GM03348 (cell line): ENCODE results near the gene NR2C1.
"Not testable (repeated sequence)": the region's sequence is repeated elsewhere in the genome, so short reads cannot be mapped to it uniquely, and the experiment has no call there.

Source experiments
- DNase-seq: peaks from one replicate; pipeline ENCODE4 v3.0.0; 2012; ENCODE audit warnings: low spot score

The NR2C1 gene

DNA sequence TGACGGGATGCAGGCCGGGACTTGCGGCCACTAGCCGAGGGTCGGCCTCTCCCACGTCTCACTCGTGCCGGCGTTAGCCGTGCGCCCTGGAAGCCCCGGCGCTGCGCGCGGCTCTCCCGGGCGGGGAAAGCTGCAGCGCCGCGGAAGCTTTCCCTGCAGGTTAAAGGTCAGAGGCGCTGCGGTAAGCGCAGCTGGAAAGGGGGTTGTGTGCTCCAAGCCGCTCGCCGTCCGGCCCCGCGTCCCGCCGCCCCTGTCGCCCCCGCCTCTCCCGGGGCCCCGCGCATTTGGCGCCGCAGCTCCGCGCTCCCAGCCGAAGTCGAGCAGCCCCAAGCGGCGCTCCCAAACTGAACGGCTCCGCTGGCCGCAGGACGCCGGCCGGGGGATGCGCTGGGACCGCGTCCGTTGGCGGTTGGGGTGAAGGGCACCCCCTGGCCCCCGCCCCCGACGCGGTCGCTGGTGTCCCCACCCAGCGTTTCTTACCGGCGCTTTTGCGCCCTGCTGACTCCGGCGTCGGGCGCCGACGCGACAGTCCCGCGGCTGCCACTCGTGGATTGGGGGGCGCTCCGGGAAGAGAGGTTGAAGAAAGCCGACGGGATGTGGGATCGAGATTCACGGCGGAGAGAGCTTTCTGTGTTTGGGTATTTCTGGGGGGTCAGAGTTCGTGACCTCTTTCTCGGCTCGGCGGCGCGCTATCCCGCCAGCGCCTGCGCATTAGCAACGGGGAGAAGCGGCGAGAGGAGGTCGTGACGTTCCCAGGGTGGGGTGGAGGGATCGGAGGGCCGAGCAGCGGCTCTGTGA is at the start of gene NR2C1:
Gene NR2C1 (minus strand): TSS at position 719 of the 798 bp plus-strand sequence. CDS start 6,234 bp downstream, outside the sequence.
- DNase-seq, result peak; percentile 99

DNA sequence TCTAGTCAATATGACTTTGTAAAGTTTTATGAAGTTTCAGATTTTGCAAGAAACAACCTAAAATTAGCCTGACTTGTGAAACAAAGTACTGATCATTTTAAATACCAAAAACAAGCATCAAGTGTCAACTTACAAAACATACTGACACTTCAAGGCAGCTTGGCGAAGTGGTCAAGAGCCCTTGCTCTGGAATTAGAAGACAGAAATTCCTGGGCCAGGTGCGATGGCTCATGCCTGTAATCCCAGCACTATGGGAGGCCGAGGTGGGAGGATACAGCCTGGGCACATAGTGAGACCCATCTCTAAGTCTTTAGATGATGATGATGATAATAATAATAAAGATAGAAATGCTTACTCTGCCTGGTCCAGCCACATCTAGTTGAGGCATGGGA is 45.4 kb upstream of the NR2C1 start:
- no peak for DNase-seq

DNA sequence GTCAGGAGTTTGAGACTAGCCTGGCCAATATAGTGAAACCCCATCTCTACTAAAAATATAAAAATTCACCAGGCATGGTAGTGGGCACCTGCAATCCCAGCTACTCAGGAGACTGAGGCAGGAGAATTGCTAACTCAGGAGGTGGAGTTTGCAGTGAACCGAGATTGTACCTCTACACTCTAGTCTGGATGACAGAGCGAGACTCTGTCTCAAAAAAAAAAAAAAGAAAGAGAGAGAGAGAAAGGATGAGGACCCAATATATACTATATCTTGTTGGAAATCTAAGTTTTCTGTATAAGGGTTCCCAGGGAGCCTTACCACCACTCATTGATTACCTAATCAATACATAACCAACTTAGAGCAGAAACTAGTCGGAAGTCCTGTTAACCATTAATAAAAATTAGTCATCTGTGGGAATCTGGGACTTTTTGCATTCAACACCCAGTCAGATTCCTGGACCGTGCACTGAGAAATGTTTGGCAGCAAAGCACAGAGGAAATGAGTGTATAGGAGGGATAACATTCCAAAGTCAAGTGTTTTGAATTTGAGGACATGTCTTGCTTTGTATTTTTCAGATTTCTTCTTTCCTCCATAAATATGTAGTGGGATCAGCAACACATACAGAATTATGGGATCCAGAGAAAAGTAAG is 44.8 kb upstream of the NR2C1 start:
- peak; percentile 82 for DNase-seq

DNA sequence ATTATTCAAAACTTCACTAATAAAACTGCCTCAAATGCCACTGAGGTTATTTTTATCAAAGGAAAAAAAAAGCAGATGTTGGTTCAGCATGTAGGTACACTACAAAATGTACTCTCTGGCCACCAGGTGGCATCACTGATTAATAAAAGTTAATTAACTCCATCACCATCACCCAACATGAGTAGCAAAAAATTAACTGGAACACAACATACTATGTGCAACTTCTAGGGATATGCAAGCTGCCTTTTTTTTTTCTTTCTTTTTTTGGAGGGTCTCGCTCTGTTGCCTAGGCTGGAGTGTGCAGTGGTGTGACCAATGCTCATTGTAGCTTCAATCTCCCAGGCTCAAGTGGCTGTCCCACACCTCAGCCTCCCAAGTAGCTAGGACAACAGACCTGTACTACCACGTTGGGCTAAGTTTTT is 43.8 kb upstream of the NR2C1 start:
- peak; percentile 68 for DNase-seq

DNA sequence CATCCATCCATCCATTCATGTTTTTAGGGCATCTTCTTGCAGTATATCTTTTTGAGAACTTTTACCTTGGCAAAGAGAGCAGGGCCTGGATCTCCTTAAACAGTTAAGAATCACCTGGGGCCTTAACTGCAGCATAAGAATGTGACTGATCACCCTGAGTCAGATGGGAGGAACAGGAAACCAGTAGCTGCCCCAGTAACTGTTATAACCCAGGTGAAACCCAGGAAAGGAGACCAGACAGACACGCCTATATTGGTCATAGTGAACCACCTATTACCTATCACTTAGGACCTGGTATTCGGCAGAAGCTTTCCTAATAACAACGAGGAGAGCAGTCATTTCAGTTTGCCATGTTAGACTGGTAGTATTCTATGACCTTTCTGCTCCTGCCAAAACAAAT is 43.4 kb upstream of the NR2C1 start:
- no peak for DNase-seq

DNA sequence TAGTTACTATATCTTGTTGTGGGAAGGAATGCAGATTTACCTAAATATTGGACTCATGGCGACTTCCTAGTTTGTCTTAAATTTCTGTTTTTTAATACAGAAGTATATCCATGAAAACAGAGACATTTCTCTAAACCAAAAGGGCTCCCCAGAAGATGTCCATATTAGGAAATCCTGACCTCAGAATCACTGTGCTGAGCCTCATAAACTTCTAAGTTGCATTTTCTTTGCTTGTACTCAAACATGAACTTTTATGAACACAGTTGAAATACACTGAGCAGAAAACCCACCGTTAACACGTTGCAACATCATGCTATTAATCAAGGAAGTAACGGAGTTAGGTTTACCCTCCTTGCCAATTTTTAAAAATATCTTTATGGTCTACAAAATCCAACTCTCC is 42.9 kb upstream of the NR2C1 start:
- DNase-seq, result no peak

DNA sequence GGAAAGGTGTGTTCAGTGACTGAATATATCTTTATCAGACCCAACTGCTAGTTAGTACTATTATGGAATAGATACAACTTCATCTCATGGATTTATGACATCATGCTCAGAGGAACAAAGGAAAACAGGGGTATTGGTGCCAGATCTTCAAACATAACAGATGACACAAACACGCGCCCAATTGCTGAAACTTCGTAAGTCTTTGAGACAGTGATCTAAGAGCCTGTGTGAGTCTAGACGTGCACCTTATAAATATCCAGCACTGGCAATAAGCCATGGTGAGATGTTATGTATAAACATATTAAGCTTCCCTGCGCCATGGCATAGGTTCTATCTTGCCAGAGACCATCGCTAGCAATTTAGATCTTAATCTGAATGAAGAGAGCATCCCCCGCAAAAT is 42.2 kb upstream of the NR2C1 start:
- DNase-seq, result no peak

DNA sequence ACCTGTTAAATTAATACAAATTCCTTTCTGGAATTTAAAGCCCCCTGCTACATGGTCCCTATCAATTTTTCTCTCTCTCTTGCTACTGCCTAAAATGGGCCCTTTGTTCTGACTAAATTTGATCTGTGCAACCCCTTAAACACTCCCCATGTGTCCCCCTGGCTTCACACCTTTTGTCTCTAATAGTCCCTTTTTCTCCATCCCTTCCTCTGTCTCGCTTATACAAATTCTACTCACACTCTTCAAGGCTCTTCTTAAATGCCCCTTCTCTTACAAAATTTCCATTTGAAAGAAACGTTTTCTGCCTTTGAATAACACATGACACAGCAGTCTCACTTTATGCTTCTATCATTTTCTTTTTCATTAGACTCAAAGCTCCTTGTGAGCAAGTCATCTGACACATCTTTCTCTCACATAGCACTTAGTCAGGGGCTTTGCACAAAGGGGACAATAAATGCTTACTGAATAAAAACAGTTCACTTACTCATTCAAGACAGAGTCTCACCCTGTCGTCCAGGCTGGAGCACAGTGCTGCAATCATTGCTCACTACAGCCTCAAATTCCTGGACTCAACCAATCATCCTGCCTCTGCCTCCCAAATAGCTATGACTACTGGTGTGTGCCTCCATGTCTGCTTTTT is 41.5 kb upstream of the NR2C1 start:
- no peak for DNase-seq

DNA sequence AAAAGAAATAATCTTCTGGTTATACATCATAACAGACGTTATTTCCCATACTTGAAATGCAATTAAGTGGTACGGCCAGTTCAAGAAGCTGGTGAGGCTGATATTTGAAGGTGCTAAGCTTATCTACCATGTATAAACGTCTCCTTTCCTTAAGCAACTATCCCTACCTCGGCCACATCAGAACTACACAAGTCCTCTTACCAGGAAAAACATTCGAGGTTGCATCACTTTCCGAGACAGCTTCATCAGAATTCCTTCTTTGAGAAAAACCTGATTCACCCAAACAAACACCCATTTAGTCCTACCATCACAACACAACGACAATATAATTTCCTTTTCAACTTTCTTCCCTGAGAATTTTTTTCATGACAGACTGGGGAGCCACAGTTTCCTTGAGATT is 33.9 kb upstream of the NR2C1 start:
- DNase-seq, result no peak

DNA sequence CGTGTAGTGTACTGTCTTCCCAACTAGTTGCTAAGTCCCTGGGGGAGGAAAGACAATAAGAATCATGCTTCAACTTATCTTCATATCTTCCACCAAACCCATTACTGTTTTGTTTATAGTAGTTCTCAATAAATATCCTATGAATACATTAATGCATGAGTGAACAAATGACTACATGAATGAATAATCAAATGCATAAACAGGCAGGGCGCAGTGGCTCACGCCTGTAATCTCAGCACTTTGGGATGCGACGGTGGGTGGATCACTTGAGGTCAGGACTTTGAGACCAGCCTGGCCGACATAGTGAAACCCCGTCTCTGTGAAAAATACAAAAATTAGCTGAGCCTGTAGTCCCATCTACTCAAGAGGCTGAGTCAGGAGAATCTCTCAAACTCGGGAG is 32.1 kb upstream of the NR2C1 start:
- DNase-seq, result no peak

DNA sequence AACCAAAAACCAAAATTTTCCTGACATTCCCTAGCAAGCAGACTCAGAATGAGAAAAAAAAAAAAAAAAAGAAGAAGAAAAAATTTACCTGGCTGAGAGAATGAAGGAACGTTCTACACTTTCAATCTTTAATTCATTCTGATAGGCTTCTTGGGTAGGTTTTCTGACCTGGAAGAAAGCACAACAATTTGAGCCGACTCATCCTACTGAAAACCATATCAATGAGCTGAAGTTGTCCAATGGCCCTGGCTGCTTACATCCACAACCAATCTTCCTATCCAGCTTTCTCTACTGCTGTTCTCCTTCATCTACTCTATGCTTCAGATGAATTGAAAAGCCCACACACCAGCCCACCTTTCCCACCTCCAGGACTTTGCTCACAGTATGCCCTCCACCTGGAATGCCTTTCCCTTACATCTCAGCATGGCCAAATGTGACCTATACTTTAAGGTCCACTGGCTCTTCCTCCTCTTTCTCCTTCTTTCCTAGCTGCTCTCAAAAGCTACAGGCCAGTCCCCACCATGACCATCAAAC is 31.6 kb upstream of the NR2C1 start:
- DNase-seq, result no peak

DNA sequence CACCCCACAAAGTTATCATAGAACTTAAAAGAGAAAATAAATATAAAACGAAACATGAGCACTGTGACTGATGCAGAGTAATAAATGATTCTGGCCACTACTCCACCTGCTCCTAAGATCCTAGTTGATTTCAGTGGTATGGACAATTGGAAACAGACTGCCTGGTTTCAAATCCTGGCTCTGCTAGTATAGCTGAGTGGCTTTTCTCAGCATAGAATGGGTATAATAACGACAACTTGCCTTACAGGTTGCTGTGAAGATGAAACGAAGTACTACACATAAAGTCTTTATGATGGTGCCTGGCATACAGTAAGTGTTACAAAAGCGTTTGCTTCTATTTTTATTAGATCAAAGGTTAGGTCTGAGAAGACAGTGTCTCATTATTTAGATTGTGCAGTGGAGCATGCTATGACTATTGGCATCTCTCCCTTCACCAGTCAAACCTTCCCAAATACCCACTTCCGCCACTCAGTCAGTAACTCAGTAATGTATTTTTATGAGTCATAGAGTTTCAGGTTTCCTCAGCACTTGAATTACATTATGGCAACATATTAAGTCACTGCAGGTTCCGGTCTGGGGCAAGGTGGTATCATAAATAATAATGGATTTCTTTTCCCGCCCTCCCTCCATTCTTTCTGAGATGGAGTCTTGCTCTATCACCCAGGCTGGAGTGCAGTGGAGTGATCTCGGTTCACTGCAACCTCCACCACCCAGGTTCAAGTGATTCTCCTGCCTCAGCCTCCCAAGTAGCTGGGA is 29.7 kb upstream of the NR2C1 start:
- DNase-seq, result peak; percentile 53

DNA sequence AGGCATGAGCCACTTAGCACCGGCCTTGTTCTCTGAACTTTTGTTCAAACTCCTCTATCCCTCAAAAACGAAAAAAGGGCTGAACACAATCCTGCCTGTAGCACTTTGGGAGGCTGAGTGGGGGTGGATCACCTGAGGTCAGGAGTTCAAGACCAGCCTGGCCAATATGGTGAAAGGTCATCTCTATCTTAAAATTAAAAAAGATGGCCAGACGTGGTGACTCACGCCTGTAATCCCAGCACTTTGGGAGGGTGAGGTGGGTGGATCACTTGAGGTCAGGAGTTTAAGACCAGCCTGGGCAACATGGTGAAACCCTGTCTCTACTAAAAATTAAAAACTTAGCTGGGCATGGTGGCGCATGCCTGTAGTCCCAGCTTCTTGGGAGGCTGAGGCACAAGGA is 28.5 kb upstream of the NR2C1 start:
- DNase-seq, result not testable (repeated sequence)

DNA sequence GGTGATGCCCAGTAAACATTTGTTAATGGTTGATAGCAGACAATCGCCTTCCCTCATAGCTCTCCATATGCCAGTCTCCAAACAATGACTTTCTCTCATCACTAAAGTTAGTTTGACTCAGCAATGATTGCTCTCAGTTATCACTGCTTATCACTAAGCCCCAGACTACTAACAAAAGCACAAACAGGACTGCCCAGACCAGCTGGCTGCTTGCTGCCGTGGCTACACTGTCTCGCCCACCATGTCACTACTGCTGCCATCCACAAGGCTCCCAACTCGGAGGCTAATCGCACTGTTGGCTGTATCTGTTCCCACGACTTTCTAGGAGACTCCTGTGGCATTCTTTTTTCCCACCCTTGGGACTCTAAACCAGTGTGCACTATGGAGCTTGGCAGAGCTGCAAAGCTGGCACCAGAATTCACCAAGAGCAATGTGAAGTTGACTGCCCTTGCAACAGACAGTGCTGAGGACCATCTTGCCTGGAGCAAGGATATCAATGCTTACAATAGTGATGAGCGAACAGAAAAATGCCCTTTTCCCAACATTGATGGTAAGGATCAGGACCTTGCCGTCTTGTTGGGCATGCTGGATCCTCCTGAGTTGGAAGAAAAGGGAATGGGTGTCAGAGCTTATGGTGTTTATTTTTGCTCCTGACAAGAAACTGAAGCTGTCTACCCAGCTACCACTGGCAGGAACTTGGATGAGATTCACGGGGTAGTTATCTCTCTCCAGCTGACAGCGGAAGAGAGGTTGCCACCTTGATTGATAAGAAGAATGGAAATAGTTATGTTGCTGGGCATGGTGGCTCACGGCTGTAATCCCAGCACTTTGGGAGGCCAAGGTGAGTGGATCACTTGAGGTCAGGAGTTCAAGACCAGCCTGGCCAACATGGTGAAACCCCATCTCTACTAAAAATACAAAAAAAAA is 27.1 kb upstream of the NR2C1 start:
- no peak for DNase-seq

DNA sequence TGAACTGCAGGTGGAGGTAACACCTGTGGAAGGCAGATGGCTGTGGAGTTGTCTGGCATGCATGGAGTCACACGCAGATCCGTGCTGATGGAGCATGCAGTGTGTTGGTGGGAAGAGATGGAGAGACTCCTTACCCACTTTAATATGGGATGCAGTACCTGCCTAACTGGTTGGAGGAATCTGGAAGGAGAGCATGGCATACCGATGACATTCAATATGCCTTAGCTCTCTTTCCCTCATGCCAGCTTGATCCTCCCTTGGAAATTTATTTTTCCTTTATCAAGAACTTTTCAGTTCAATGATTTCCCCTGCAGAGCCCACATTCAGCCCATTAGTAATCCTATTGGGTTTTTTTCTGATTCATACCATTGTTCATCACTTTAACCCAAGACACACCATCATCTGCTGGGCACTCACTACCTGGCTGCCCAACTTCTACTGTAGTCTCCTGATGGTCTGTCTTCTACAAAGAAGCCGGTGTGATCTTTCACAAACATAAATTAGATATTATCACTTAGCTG is 25.9 kb upstream of the NR2C1 start:
- DNase-seq, result no peak

DNA sequence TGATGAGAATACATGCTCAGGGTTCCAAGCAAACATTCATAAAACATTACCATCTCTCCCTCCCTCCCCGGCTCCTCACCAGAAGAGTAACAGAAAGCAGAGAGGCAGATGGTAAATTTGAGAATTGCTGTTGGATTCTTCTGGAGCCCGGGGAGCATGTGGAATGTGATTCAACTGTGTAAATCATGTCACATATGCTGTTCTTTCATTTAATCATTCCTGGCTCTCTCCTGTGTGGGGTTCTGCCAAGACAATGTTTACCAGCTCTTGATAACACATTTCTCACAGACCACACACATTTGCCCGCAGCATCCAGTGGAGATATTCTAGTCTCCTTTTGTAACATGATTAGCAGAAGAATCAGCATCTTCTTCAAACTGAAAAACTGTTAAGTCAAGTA is 23.4 kb upstream of the NR2C1 start:
- peak; percentile 46 for DNase-seq

DNA sequence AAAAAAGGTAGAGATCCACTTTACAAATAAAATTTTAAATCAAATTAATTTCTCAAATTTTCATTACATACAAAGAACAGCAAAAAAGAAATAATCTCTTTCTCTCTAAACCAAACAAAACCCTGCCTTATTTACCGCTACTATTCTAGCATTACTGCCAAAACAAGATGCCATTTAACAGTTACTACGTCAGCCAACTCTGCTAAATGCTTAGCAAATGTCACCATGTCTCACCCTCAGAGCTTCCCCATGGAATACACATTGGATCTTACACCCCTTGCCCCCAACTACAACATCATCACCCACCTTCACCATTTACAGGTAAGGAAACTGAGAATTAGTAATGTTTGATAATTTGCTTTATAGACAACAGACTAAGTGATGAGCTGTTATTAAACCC is 23.0 kb upstream of the NR2C1 start:
- no peak for DNase-seq

DNA sequence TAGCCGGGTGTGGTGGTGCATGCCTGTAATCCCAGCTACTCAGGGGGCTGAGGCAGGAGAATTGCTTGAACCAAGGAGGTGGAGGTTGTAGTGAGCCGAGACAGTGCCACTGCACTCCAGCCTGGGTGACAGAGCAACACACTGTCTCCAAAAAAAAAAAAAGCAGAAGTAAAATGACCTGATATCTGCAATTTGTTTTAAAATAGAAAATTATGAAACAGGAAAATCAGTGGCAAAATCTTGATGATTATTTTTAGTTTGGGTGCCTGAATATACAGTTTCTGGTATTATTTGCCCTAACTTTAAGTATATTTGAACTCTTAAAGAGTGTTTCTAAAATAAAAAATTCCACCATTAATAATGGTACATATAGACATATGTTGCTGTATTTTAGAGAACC is 22.4 kb upstream of the NR2C1 start:
- DNase-seq, result not testable (repeated sequence)

DNA sequence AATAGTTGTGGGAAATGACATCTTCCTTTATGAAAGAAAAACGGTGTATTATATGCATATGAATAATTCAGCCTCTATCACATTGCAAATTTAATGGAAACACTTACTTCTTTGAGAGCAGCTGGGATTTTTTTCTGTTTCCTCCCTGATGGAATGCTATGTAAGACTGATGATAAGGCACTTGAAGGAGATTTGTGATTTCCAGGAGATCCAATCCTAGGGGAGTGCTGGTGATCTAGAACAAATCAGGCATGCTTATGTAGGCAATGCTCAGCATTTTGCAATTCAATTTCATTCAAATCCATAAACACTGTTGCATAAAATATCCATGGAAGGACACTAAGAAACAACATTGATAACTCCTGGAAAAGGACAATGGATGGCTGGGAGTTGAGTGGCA is 16.0 kb upstream of the NR2C1 start:
- DNase-seq, result no peak

DNA sequence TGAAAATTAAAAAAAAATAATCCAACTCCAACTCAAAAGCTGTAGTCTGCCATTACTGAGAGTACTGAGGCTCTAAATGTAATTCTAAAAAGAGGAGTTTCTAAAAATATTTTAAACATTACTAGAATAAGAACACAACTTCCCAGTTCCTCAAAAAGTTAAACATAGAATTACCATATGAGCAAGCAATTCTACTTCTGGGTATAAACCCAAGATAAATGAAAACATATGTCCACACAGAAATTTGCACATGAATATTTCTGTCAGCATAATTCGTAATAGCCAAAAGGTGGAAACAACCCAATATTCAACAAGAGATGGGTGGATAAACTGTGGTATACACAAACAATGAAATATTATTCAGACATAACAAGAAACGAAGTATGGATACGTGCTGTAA is 15.0 kb upstream of the NR2C1 start:
- DNase-seq, result no peak

DNA sequence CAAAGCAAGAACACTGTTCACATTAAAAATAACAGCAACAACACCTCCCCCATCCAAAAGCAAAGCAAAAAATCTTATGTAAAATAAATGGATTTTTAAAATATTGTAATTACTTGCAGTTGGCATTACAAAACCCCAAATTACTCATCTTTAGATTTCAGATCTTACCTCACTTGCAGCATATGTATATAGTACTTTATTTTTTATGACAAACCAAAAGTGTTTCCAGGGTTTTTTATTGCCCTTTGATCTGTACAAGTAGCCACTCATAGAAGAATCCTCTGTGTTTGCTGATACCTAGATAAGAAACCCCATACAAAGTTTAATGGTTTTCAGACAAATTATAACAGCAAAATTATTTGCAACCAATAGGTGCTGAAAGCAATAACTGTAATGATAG is 12.2 kb upstream of the NR2C1 start:
- DNase-seq, result no peak
